ENCODE data around the gene HEXD. TPM values are rescaled to one million over a fixed set of nuclear protein-coding genes. Genes with fewer than 3 reads are reported as not detected.

HEXD gene
- total and polyA plus RNA-seq, 2 experiments from 2014 or later: 5.7 to 5.9 TPM

- H3K36me3 ChIP-seq (ENCODE audit: low read depth): no peaks in the 10 kb centered on the region
- in situ Hi-C loops (cut with MboI): no loop called here
Measured at GRCh38 chr17:82437325-82437668, 19.1 kb downstream of the HEXD start.

GRCh38 chr17:82438401-82439193 lies 20.4 kb downstream of the HEXD start:
- in situ Hi-C loops (cut with MboI): no loop called here
- no peaks in the 10 kb centered on the region for H3K36me3 ChIP-seq (ENCODE audit: low read depth)
- TF ChIP-seq EZH2 (IDR thresholded peaks at IDR 0.05; ENCODE audit: insufficient read depth, poor library complexity, severe bottlenecking): no peak
- no peak for TF ChIP-seq EZH2phosphoT487 (IDR thresholded peaks at IDR 0.05; ENCODE audit: insufficient read depth, low read depth)
- no peaks in the 10 kb centered on the region for H3K4me1 ChIP-seq (ENCODE audit: insufficient read depth)
- no peak overlapping the region for H3K4me3 ChIP-seq
- no peak overlapping the region for H3K9ac ChIP-seq
- H3K27me3 ChIP-seq (replicated peaks; ENCODE audit: insufficient read depth): no peaks in the 10 kb centered on the region
- H3F3A ChIP-seq (ENCODE audit: insufficient read depth): no peaks in the 10 kb centered on the region
- no peaks in the 10 kb centered on the region for H3K79me2 ChIP-seq (ENCODE audit: insufficient read depth)
- H3K27ac ChIP-seq: no peak overlapping the region
- no peaks in the 10 kb centered on the region for H4K20me1 ChIP-seq (ENCODE audit: insufficient read depth)
- no peaks in the 10 kb centered on the region for H3K9me2 ChIP-seq (ENCODE audit: insufficient read depth)
- no peaks in the 10 kb centered on the region for H3K9me3 ChIP-seq (ENCODE audit: low read depth)
- no peak overlapping the region for H2AFZ ChIP-seq
- no peak for DNase-seq
- 89 to 90% methylated on average over 26 of the region's 26 CpGs for WGBS, 2 experiments (ENCODE audit: low coverage in 1 of 2, low lambda C conversion rate in 2 of 2, missing lambda C conversion rate in 2 of 2)
- H3K4me2 ChIP-seq (ENCODE audit: unreplicated experiment): no peak overlapping the region

More at GRCh38 chr17:82437325-82437668, 19.1 kb downstream of the HEXD start:
- H3K4me1 ChIP-seq (ENCODE audit: insufficient read depth): no peaks in the 10 kb centered on the region
- no peaks in the 10 kb centered on the region for H3K27me3 ChIP-seq (replicated peaks; ENCODE audit: insufficient read depth)
- TF ChIP-seq EZH2phosphoT487 (IDR thresholded peaks at IDR 0.05; ENCODE audit: insufficient read depth, low read depth) (no peak), EZH2 (IDR thresholded peaks at IDR 0.05; ENCODE audit: insufficient read depth, poor library complexity, severe bottlenecking) (no peak)
- no peaks in the 10 kb centered on the region for H3K79me2 ChIP-seq (ENCODE audit: insufficient read depth)
- DNase-seq: no peak
- no peaks in the 10 kb centered on the region for H3K9me3 ChIP-seq (ENCODE audit: low read depth)
- no peaks in the 10 kb centered on the region for H3F3A ChIP-seq (ENCODE audit: insufficient read depth)
- no peak overlapping the region for H3K4me2 ChIP-seq (ENCODE audit: unreplicated experiment)
- H3K9me2 ChIP-seq (ENCODE audit: insufficient read depth): no peaks in the 10 kb centered on the region
- H4K20me1 ChIP-seq (ENCODE audit: insufficient read depth): no peaks in the 10 kb centered on the region
- 89 to 91% methylated on average over 17 to 18 of the region's 18 CpGs for WGBS, 2 experiments (ENCODE audit: low coverage in 1 of 2, low lambda C conversion rate in 2 of 2, missing lambda C conversion rate in 2 of 2)
- H3K27ac ChIP-seq: no peak overlapping the region
- no peak overlapping the region for H3K4me3 ChIP-seq
- no peak overlapping the region for H2AFZ ChIP-seq
- H3K9ac ChIP-seq: no peak overlapping the region

DNA sequence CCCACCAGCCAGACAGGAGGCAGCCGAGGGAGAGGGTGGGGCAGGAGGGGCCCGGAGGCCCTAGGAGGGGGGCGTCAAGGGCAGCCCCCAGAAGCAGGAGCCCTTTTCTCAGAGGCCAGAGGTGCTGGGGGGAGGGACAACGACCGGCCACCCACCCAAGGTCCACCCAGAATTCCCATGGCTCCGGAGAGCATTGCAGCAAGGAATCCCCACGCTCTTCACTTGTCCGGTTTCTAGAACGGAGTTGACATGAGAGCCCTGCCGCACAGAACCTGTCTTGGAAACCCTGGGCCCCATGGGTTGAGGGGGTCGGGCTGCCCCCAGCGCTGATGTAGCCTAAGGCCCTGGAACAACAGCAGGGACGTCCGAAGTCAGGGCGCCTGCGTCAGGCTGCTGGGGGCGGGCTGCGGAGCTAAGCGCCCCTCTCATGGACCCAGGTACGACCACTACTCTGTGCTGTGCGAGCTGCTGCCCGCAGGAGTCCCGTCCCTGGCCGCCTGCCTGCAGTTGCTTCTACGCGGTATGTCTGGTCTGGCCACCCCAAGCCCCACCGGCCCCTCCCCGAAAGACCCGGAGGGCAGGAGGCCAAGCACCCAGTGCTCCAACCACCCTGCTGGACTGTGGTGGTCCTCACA lies 21.2 kb downstream of the HEXD start:
- no peaks in the 10 kb centered on the region for H3F3A ChIP-seq (ENCODE audit: insufficient read depth)
- in situ Hi-C loops (cut with MboI): no loop called here
- no peaks in the 10 kb centered on the region for H3K9me3 ChIP-seq (ENCODE audit: low read depth)
- no peak overlapping the region for H3K4me2 ChIP-seq (ENCODE audit: unreplicated experiment)
- no peak for DNase-seq
- no peaks in the 10 kb centered on the region for H4K20me1 ChIP-seq (ENCODE audit: insufficient read depth)
- no peaks in the 10 kb centered on the region for H3K36me3 ChIP-seq (ENCODE audit: low read depth)
- H3K4me1 ChIP-seq (ENCODE audit: insufficient read depth): no peaks in the 10 kb centered on the region
- TF ChIP-seq EZH2phosphoT487 (IDR thresholded peaks at IDR 0.05; ENCODE audit: insufficient read depth, low read depth): no peak
- no peak for TF ChIP-seq EZH2 (IDR thresholded peaks at IDR 0.05; ENCODE audit: insufficient read depth, poor library complexity, severe bottlenecking)
- no peak overlapping the region for H3K9ac ChIP-seq
- H3K9me2 ChIP-seq (ENCODE audit: insufficient read depth): no peaks in the 10 kb centered on the region
- no peak overlapping the region for H3K4me3 ChIP-seq
- H3K79me2 ChIP-seq (ENCODE audit: insufficient read depth): no peaks in the 10 kb centered on the region
- 85 to 86% methylated on average over 25 of the region's 29 CpGs for WGBS, 2 experiments (ENCODE audit: low coverage in 1 of 2, low lambda C conversion rate in 2 of 2, missing lambda C conversion rate in 2 of 2)
- no peaks in the 10 kb centered on the region for H3K27me3 ChIP-seq (replicated peaks; ENCODE audit: insufficient read depth)
- H2AFZ ChIP-seq: no peak overlapping the region
- no peak overlapping the region for H3K27ac ChIP-seq

GRCh38 chr17:82439829-82440365 lies 21.8 kb downstream of the HEXD start:
- Histone ChIP-seq H3K4me1 (ENCODE audit: insufficient read depth) (no peaks in the 10 kb centered on the region), H3K4me2 (ENCODE audit: unreplicated experiment) (no peak overlapping the region), H3K9me3 (ENCODE audit: low read depth) (no peaks in the 10 kb centered on the region), H3F3A (ENCODE audit: insufficient read depth) (no peaks in the 10 kb centered on the region), H4K20me1 (ENCODE audit: insufficient read depth) (no peaks in the 10 kb centered on the region), H2AFZ (no peak overlapping the region), H3K9me2 (ENCODE audit: insufficient read depth) (no peaks in the 10 kb centered on the region), H3K27me3 (replicated peaks; ENCODE audit: insufficient read depth) (no peaks in the 10 kb centered on the region), H3K4me3 (no peak overlapping the region), H3K27ac (no peak overlapping the region), H3K9ac (no peak overlapping the region), H3K79me2 (ENCODE audit: insufficient read depth) (no peaks in the 10 kb centered on the region), H3K36me3 (ENCODE audit: low read depth) (no peaks in the 10 kb centered on the region)
- TF ChIP-seq EZH2phosphoT487 (IDR thresholded peaks at IDR 0.05; ENCODE audit: insufficient read depth, low read depth): no peak
- no peak for TF ChIP-seq EZH2 (IDR thresholded peaks at IDR 0.05; ENCODE audit: insufficient read depth, poor library complexity, severe bottlenecking)
- no peak for DNase-seq
- WGBS, 2 experiments (ENCODE audit: low coverage in 1 of 2, low lambda C conversion rate in 2 of 2, missing lambda C conversion rate in 2 of 2): 90% methylated on average over 23 to 34 of the region's 34 CpGs
- in situ Hi-C loops (cut with MboI): no loop called here
